Superior temporal gyrus (tissue), 1 donor: Measurements from ENCODE around the gene CAB39L.

ENCODE experiments used
- DNase-seq: peaks from one replicate; pipeline ENCODE4 v3.0.0-alpha.2; 2016; ENCODE audit errors: extremely low spot score

The CAB39L gene

GRCh38 chr13:49399801-49400472 is 43.9 kb downstream of the CAB39L start:
- DNase-seq: peak; percentile 66

DNA sequence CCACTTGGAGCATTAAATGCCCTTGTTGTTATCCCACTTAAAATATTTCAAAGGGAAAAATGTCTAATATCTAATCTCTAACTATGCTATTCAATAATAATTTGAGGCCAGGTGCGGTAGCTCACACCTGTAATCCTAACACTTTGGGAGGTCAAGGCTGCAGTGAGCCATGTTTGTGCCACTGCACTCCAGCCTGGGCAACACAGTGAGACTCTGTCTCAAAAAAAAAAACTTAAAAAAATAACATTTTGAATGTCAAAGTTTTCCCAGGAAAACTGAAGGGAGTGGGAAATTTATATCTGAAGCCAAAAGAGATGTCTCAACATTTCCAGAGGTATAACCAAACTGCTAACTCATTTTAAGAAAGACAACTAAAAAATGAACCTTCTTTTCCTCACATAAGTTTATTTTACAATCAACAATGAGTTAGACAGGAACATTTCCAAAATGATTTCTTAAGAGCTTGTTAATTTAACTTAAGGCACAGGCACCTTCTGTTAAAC is 47.9 kb downstream of the CAB39L start:
- DNase-seq: no peak

DNA sequence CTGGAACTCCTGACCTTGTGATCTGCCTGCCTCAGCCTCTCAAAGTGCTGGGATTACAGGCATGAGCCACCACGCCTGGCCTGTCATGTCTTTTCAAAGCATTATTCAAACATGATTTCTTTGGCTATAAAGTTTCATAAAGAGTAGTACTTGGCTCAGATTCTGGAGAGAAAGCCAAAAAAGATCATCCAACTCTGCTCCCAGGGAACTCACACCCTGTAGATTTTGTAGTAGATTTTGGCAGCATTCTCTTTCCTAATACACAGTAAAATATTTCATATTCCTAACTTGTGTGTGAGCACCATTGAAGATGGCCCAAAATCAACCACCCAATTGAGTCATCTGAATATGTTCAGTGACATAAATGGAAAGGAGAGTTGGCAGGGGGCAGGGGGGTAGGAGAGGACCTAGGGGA is 48.4 kb downstream of the CAB39L start:
- DNase-seq: no peak

- no peak for DNase-seq
Observed at GRCh38 chr13:49388091-49388635, 55.7 kb downstream of the CAB39L start.

DNA sequence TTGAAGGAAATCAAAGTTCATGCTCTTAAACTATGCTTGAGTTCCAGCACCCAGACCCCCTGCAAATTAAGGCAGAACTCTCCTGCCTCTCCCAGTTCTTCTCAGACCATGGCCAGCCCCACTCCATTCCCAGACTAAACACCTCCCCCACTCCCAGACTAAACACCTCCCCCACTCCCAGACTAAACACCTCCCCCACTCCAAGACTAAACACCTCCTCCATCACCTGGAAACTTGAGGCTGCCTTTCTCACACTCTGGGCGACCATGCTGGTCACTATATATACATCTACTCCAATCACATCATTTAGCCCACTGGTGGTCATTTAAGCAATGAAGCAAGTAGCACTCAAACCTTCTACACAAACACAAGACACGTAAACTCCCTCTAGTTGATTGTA is 57.2 kb downstream of the CAB39L start:
- no peak for DNase-seq

GRCh38 chr13:49376121-49376520 is 67.7 kb downstream of the CAB39L start:
- no peak for DNase-seq

GRCh38 chr13:49374585-49375290 is 69.1 kb downstream of the CAB39L start:
- DNase-seq: no peak

GRCh38 chr13:49373716-49374115 is 70.1 kb downstream of the CAB39L start:
- DNase-seq: no peak

DNA sequence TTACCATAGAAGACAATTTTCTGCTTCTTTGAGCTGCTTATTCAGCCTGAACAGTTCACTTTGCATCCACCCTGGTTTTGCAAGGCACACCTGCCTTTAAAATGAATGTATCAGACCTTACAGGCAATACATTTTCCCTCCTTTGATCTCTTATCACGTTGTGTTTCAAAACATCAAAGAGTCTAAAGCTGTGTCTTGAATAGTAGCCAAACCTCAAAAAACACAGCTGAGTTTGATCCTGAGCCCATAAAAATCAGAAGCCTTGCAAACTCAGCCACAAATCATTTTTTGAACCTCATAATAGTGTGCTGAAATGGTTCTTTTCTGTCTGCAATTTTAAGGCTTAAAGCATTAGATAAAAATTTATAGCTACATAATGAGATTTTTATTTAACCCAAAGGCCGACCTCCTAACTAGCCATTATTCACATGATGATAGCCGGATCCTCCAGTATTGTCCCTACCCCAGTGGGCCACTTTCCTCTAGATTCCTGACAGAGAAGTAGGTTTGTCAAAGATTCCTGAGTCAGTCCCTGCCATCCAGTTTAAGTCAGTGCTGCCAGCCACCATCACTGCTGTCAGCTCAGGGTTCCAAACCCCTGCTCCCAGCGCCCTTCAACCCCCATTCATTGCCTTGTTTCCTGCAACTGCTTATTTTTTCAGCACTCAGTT is 71.8 kb downstream of the CAB39L start:
- DNase-seq: no peak

- DNase-seq: peak; percentile 54
Observed at GRCh38 chr13:49370371-49370770, 73.5 kb downstream of the CAB39L start.

DNA sequence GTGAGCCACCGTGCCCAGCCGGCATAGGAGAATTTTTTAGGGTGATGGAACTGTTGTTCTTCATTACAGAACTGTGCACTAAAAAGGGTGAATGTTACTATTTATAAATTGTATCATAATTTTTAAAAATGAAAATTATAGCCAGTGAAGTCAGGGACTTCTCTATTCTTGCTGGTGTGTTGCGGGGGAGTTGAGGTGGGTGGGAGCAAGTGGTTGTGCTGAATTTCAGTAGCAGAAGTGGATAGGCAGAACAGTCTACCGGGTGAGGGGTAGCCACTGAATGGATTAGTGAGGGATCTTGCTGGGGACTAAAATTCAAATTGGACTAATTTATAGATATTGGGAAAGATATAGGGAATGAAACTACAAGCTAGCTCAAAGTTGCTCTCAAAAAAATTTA is 74.0 kb downstream of the CAB39L start:
- no peak for DNase-seq

DNA sequence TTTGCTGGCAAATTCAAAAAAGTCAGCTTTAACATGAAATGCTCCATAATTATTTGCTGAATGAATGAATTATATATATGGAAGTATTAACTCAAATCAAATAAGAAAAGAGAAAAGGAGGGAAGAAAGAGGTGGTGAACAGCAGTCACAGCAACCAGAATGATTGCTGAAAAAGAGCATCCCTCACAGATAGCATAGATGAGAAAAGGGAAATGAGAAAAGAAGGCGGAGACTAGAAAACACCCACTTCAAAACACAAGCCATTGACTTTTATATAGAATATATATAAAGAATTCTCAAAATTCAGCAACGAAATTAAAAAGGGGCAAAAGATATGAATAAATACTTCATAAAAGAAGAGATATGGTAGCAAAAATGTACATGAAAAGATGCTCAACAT is 75.2 kb downstream of the CAB39L start:
- DNase-seq: no peak

DNA sequence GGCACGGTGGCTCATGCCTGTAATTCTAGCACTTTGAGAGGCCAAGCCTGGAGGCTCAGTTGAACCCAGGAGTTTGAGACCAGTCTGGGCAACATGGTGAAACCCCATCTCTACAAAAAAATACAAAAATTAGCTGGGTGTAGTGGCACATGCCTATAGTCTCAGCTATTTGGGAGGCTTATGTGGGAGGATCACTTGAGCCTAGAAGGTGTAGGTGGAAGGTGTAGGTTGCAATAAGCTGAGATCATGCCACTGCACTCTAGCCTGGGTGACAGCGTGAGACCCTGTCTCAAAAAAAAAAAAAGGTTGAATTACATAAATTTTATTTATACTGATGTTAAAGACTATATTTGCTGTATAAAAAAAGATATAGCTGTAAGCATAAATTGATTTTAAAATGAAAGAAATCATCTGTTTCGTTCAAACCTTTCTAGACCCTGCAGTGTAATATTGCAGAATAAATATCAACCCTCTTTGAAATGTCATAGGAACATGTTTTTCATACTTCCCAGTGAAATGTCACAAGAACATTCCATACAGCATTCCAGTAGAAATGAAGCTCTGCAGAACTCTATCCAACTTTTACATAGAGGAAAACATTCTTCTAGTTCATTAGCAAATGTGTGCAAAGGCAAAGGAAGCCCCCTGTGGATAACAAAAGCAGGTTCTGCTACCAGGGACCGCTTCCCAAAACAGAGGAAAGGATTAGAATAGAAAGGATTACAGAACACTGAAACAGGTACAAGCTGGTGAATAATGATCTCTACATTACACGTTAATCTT is 76.0 kb downstream of the CAB39L start:
- DNase-seq: no peak

GRCh38 chr13:49366841-49367240 is 77.0 kb downstream of the CAB39L start:
- DNase-seq: no peak

- no peak for DNase-seq
Observed at GRCh38 chr13:49357694-49358093, 86.2 kb downstream of the CAB39L start.

- no peak for DNase-seq
Observed at GRCh38 chr13:49356223-49356622, 87.6 kb downstream of the CAB39L start.

DNA sequence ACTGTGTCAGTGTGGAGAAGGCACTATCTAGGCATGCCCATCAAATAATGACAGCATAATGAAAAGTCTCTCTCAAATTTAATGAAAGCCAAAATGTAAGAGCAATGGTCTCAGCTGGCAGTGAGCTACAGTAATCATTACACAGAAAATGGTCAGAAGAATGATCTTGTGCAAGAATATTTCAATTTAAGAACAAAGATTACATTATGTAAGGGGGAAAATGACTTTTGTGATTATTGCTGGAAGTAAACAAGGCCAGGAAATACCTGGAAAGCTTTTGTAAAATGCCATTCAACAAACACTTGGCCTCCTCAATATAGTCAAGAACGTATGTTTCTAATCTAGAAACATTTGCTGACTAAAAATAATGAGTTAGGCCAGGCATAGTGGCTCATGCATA is 89.1 kb downstream of the CAB39L start:
- DNase-seq: no peak

DNA sequence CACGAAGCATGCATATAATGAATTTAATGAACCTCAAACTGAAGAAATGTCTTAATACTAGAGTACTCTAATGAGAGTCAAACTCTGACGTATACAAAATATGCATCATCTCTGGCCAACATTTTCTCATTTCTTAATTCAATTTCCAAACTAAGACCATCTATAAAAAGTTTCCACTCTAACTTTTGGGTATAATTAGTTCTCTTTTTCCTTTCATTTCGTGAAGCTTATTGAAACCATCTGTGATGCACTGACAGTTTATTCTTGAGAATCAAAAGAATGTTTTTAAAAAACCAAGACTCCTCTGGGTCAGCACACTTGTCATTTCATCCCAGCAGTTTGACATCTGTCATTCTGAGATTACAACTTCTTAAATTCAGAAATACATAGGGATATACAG is 90.0 kb downstream of the CAB39L start:
- no peak for DNase-seq

- no peak for DNase-seq
Observed at GRCh38 chr13:49351871-49352270, 92.0 kb downstream of the CAB39L start.

DNA sequence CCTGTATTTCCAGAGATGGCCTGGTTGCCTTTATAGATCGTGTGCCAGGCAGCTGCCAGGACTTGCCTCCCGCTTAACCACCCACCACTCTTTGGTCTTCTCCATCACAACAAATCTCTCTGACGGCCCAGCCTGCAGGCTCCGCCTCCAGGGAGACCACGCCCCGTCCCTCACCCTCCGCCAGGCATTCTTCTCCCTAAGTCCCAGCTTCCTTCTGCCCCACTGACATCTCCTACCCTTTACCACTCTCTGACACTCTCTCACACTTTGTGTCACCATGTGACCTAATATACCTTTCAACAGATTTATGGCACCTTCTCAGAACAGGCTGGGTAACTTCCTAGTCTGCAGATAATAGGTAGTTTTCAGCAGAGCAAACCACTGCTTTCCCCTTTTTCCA is 95.1 kb downstream of the CAB39L start:
- no peak for DNase-seq

DNA sequence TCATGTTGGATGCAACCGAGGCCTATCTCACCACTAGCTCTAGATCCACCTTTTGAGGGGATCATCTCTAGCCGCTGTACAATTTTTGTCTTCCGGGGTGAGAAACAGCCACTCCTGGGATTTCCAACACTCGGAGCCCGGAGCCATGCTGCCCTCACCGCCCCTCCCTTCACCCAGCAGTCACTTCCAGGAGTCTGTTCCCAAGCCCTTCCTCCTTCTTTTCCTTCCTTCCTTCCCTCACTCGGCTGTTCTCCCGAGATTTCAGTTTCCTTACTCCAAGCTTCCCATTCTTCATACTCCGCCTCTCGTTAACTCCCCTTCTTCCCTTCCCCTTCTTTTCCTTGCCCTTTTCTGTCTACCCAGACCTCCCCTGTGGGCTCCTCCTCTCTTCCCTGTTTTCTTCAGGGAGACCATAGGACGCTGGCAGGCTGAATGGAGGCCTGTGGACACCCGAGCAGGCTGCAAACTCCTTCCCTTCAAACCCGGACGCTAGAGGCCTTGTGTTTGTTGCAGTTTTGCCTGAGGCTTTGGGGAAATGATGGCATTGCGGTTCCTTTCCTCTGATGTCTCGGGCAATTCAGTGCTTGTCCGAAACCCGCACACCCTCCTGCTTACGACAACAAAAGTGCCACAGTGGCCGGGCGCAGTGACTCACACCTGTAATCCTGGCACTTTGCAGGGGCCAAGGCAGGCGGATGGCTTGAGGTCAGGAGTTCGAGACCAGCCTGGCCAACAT is 96.0 kb downstream of the CAB39L start:
- no peak for DNase-seq
